ENCODE data around the gene KRT7. TPM values are rescaled to one million over a fixed set of nuclear protein-coding genes. Genes with fewer than 3 reads are reported as not detected.

KRT7 gene
- total and polyA plus RNA-seq, 4 donors: 0.37 to 9.9 (median 7.0) TPM

- no peak overlapping the region for H3K4me3 ChIP-seq (ENCODE audit: low read depth in 1 of 3, low read length in 3 of 3)
- TF ChIP-seq, protein P1, sequence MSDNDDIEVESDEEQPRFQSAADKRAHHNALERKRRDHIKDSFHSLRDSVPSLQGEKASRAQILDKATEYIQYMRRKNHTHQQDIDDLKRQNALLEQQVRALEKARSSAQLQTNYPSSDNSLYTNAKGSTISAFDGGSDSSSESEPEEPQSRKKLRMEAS (IDR thresholded peaks at IDR 0.05): no peak
- TF ChIP-seq RAD21 (IDR thresholded peaks at IDR 0.05) (no peak), YY1 (IDR thresholded peaks at IDR 0.05) (no peak), SP1 (IDR thresholded peaks at IDR 0.05) (no peak), JUND (IDR thresholded peaks at IDR 0.05) (no peak), ATF3 (IDR thresholded peaks at IDR 0.05) (no peak), EGR1 (IDR thresholded peaks at IDR 0.05; ENCODE audit: low read depth in 2 of 2) (no peak), HNF4A (conservative IDR thresholded peaks at IDR 0.05) (no peak), HNF4G (IDR thresholded peaks at IDR 0.05) (no peak), FOXA1 (IDR thresholded peaks at IDR 0.05) (no peak), NR2F2 (IDR thresholded peaks at IDR 0.05) (no peak), GABPA (IDR thresholded peaks at IDR 0.05 in 1 of 2, conservative IDR thresholded peaks at IDR 0.05 in 1 of 2) (no peak), TAF1 (conservative IDR thresholded peaks at IDR 0.05) (no peak), RXRA (IDR thresholded peaks at IDR 0.05) (no peak)
- TF ChIP-seq, protein P2, sequence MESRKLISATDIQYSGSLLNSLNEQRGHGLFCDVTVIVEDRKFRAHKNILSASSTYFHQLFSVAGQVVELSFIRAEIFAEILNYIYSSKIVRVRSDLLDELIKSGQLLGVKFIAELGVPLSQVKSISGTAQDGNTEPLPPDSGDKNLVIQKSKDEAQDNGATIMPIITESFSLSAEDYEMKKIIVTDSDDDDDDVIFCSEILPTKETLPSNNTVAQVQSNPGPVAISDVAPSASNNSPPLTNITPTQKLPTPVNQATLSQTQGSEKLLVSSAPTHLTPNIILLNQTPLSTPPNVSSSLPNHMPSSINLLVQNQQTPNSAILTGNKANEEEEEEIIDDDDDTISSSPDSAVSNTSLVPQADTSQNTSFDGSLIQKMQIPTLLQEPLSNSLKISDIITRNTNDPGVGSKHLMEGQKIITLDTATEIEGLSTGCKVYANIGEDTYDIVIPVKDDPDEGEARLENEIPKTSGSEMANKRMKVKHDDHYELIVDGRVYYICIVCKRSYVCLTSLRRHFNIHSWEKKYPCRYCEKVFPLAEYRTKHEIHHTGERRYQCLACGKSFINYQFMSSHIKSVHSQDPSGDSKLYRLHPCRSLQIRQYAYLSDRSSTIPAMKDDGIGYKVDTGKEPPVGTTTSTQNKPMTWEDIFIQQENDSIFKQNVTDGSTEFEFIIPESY (IDR thresholded peaks at IDR 0.05): no peak
- TF ChIP-seq, protein P3, sequence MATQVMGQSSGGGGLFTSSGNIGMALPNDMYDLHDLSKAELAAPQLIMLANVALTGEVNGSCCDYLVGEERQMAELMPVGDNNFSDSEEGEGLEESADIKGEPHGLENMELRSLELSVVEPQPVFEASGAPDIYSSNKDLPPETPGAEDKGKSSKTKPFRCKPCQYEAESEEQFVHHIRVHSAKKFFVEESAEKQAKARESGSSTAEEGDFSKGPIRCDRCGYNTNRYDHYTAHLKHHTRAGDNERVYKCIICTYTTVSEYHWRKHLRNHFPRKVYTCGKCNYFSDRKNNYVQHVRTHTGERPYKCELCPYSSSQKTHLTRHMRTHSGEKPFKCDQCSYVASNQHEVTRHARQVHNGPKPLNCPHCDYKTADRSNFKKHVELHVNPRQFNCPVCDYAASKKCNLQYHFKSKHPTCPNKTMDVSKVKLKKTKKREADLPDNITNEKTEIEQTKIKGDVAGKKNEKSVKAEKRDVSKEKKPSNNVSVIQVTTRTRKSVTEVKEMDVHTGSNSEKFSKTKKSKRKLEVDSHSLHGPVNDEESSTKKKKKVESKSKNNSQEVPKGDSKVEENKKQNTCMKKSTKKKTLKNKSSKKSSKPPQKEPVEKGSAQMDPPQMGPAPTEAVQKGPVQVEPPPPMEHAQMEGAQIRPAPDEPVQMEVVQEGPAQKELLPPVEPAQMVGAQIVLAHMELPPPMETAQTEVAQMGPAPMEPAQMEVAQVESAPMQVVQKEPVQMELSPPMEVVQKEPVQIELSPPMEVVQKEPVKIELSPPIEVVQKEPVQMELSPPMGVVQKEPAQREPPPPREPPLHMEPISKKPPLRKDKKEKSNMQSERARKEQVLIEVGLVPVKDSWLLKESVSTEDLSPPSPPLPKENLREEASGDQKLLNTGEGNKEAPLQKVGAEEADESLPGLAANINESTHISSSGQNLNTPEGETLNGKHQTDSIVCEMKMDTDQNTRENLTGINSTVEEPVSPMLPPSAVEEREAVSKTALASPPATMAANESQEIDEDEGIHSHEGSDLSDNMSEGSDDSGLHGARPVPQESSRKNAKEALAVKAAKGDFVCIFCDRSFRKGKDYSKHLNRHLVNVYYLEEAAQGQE (IDR thresholded peaks at IDR 0.05): no peak
- TF ChIP-seq, protein P4, sequence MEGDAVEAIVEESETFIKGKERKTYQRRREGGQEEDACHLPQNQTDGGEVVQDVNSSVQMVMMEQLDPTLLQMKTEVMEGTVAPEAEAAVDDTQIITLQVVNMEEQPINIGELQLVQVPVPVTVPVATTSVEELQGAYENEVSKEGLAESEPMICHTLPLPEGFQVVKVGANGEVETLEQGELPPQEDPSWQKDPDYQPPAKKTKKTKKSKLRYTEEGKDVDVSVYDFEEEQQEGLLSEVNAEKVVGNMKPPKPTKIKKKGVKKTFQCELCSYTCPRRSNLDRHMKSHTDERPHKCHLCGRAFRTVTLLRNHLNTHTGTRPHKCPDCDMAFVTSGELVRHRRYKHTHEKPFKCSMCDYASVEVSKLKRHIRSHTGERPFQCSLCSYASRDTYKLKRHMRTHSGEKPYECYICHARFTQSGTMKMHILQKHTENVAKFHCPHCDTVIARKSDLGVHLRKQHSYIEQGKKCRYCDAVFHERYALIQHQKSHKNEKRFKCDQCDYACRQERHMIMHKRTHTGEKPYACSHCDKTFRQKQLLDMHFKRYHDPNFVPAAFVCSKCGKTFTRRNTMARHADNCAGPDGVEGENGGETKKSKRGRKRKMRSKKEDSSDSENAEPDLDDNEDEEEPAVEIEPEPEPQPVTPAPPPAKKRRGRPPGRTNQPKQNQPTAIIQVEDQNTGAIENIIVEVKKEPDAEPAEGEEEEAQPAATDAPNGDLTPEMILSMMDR (IDR thresholded peaks at IDR 0.05; ENCODE audit: low read depth, low read length, missing input control): no peak
- H3K27me3 ChIP-seq (ENCODE audit: control insufficient read depth in 4 of 4, insufficient read depth in 4 of 4, low read length in 3 of 4): no peaks in the 10 kb centered on the region
- H3K27ac ChIP-seq (ENCODE audit: low read depth in 1 of 2, low read length in 2 of 2): no peak overlapping the region
- peaks cover 0 to 5% (median 1%) of the 10 kb centered on the region in 4 donors for H3K4me1 ChIP-seq (ENCODE audit: control insufficient read depth in 4 of 4, insufficient read depth in 4 of 4, low read length in 3 of 4)
- no peak for DNase-seq (ENCODE audit: low spot score)
- no peaks in the 10 kb centered on the region for H3K36me3 ChIP-seq (ENCODE audit: control insufficient read depth in 4 of 4, insufficient read depth in 3 of 4, low read depth in 1 of 4, low read length in 3 of 4)
- no peak overlapping the region for H3K9ac ChIP-seq (ENCODE audit: low read depth in 1 of 2, low read length in 2 of 2)
- 64% methylated on average over 3 of the region's 3 CpGs for WGBS
- no peaks in the 10 kb centered on the region for H3K9me3 ChIP-seq (ENCODE audit: control insufficient read depth in 4 of 4, low read length in 3 of 4)
Measured at GRCh38 chr12:52189376-52190174, 43.5 kb upstream of the KRT7 start.

Measured in liver (tissue), 9 donors.